NT2/D1 (cell line): ENCODE results near the gene COL9A2.

ENCODE experiments used
- SUZ12 ChIP-seq: IDR thresholded peaks from 2 replicates; pipeline ENCODE4 v1.6.1; 2011; ENCODE audit not compliant: insufficient read length, insufficient read depth; ENCODE audit errors: extremely low read depth
- YY1 ChIP-seq: IDR thresholded peaks from 2 replicates; pipeline ENCODE4 v1.6.1; 2011; ENCODE audit not compliant: insufficient read length, insufficient read depth
- ZNF274 ChIP-seq: IDR thresholded peaks from 2 replicates; pipeline ENCODE4 v1.6.1; 2011; ENCODE audit warnings: mild to moderate bottlenecking, low read depth, low read length

DNA sequence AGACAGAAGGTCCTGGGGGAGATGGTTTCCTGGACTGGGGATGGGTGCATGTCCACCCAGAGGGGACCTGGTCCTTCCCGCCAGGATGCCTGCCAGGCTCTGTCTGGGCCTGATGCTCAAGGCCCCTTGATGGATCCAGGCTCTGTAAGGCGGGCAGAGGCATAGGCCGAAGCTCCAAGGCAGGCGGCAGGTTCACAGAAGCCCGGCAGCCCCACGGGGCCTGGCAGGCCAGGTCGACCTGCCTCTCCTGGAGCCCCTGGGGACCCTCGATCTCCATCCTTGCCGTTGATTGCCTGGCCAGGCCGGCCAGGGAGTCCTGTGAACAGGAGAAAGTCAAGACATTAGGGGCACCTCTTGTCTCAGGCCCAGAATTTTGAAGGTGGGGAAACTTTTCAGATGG lies 16.0 kb downstream of the COL9A2 start:
- TF ChIP-seq YY1, result no peak
- TF ChIP-seq SUZ12, result no peak
- no peak for TF ChIP-seq ZNF274
